Stimulated activated naive B cell treated with anti-CD40 and anti-IgM and Interleukin-4, amounts not matched to agents 10 μg/mL and 1 μg/mL and 100 μg/mL, for 72 hours (primary cell): ENCODE measurements around the gene PUM1.
"Not testable (repeated sequence)": the region's sequence is repeated elsewhere in the genome, so short reads cannot be mapped to it uniquely, and the experiment has no call there.

ENCODE experiments used
- ATAC-seq, 2 donors: fragments of 150-1000 bp; cut with Tn5 transposase; replicated peaks; 2 replicates each; pipeline ENCODE4 v1.10.0; 2021; ENCODE audit warnings: moderate library complexity in 1 of 2
- DNase-seq: peaks from one replicate; pipeline ENCODE4 v3.0.0; 2021
- H3K27ac Mint-ChIP-seq: one replicate; pipeline ENCODE4 v1.8.0; 2022; ENCODE audit warnings: mild to moderate bottlenecking, mixed read lengths
- H3K27me3 Mint-ChIP-seq, 2 donors: one replicate each; pipeline ENCODE4 v1.8.0; 2022; ENCODE audit warnings: mixed read lengths in 2 of 2
- H3K36me3 Mint-ChIP-seq, 2 donors: one replicate each; pipeline ENCODE4 v1.8.0; 2022; ENCODE audit warnings: mixed read lengths in 2 of 2, mild to moderate bottlenecking in 1 of 2
- H3K4me1 Mint-ChIP-seq, 2 donors: one replicate each; pipeline ENCODE4 v1.8.0; 2022; ENCODE audit warnings: mixed read lengths in 2 of 2, mild to moderate bottlenecking in 1 of 2
- H3K4me3 Mint-ChIP-seq, 2 donors: one replicate each; pipeline ENCODE4 v1.8.0; 2022; ENCODE audit warnings: mild to moderate bottlenecking in 2 of 2, mixed read lengths in 2 of 2, moderate library complexity in 1 of 2
- H3K9me3 Mint-ChIP-seq, 2 donors: one replicate each; pipeline ENCODE4 v1.8.0; 2022; ENCODE audit warnings: mixed read lengths in 2 of 2, mild to moderate bottlenecking in 1 of 2

Gene PUM1

GRCh38 chr1:31054349-31054748, 11.2 kb downstream of the PUM1 start:
- ATAC-seq (peak; percentile 89 to 91), DNase-seq (no peak)
- no peaks in the 10 kb centered on the region for H3K9me3 Mint-ChIP-seq
- H3K27me3 Mint-ChIP-seq: no peaks in the 10 kb centered on the region
- H3K27ac Mint-ChIP-seq: peak overlapping the region; percentile 93
- peaks cover 41 to 51% of the 10 kb centered on the region in 2 donors for H3K36me3 Mint-ChIP-seq
- H3K4me1 Mint-ChIP-seq: peaks cover 28 to 86% of the 10 kb centered on the region in 2 donors
- peak overlapping the region in 1 of 2 donors; percentile 11 for H3K4me3 Mint-ChIP-seq

- peak overlapping the region; percentile 81 for H3K27ac Mint-ChIP-seq
- H3K4me1 Mint-ChIP-seq: peaks cover 27 to 75% of the 10 kb centered on the region in 2 donors
- H3K4me3 Mint-ChIP-seq: peak overlapping the region in 1 of 2 donors; percentile 37
- not testable (repeated sequence) for DNase-seq, H3K27me3 Mint-ChIP-seq, ATAC-seq, H3K9me3 Mint-ChIP-seq
- H3K36me3 Mint-ChIP-seq: peaks cover 32 to 43% of the 10 kb centered on the region in 2 donors
Observed at GRCh38 chr1:31052613-31053012, 12.9 kb downstream of the PUM1 start.

GRCh38 chr1:31051611-31052010, 13.9 kb downstream of the PUM1 start:
- peaks cover 28 to 79% of the 10 kb centered on the region in 2 donors for H3K4me1 Mint-ChIP-seq
- no peaks in the 10 kb centered on the region for H3K9me3 Mint-ChIP-seq
- peaks cover 38 to 51% of the 10 kb centered on the region in 2 donors for H3K36me3 Mint-ChIP-seq
- no peak overlapping the region for H3K27ac Mint-ChIP-seq
- ATAC-seq: no peak
- H3K4me3 Mint-ChIP-seq: no peak overlapping the region
- no peak for DNase-seq
- H3K27me3 Mint-ChIP-seq: no peaks in the 10 kb centered on the region

GRCh38 chr1:31047507-31047906, 18.0 kb downstream of the PUM1 start:
- Mint-ChIP-seq H3K27ac (peak overlapping the region; percentile 70), H3K4me1 (peaks cover 16 to 59% of the 10 kb centered on the region in 2 donors), H3K36me3 (peaks cover 41 to 44% of the 10 kb centered on the region in 2 donors)
- not testable (repeated sequence) for H3K4me3 Mint-ChIP-seq, ATAC-seq, H3K9me3 Mint-ChIP-seq, DNase-seq, H3K27me3 Mint-ChIP-seq

- no peak overlapping the region for H3K27ac Mint-ChIP-seq
- peak overlapping the region in 1 of 2 donors; percentile 17 for H3K4me3 Mint-ChIP-seq
- DNase-seq (no peak), ATAC-seq (no peak)
- H3K27me3 Mint-ChIP-seq: no peaks in the 10 kb centered on the region
- peaks cover 42 to 50% of the 10 kb centered on the region in 2 donors for H3K36me3 Mint-ChIP-seq
- no peaks in the 10 kb centered on the region for H3K9me3 Mint-ChIP-seq
- peaks cover 19 to 53% of the 10 kb centered on the region in 2 donors for H3K4me1 Mint-ChIP-seq
Observed at GRCh38 chr1:31043631-31044030, 21.9 kb downstream of the PUM1 start.

GRCh38 chr1:31042656-31043055, 22.9 kb downstream of the PUM1 start:
- peak overlapping the region; percentile 59 for H3K27ac Mint-ChIP-seq
- peaks cover 26 to 61% of the 10 kb centered on the region in 2 donors for H3K4me1 Mint-ChIP-seq
- no peaks in the 10 kb centered on the region for H3K27me3 Mint-ChIP-seq
- ATAC-seq (peak in 1 of 2 donors; percentile 29), DNase-seq (no peak)
- no peaks in the 10 kb centered on the region for H3K9me3 Mint-ChIP-seq
- no peak overlapping the region for H3K4me3 Mint-ChIP-seq
- H3K36me3 Mint-ChIP-seq: peaks cover 52 to 58% of the 10 kb centered on the region in 2 donors

GRCh38 chr1:31041529-31041928, 24.0 kb downstream of the PUM1 start:
- H3K9me3 Mint-ChIP-seq: no peaks in the 10 kb centered on the region
- H3K4me3 Mint-ChIP-seq: no peak overlapping the region
- DNase-seq: no peak
- no peak for ATAC-seq
- H3K27me3 Mint-ChIP-seq: no peaks in the 10 kb centered on the region
- H3K27ac Mint-ChIP-seq: no peak overlapping the region
- H3K36me3 Mint-ChIP-seq: peaks cover 56 to 59% of the 10 kb centered on the region in 2 donors
- peaks cover 32 to 63% of the 10 kb centered on the region in 2 donors for H3K4me1 Mint-ChIP-seq

- DNase-seq (no peak), ATAC-seq (no peak)
- H3K27ac Mint-ChIP-seq: no peak overlapping the region
- peaks cover 40 to 76% of the 10 kb centered on the region in 2 donors for H3K4me1 Mint-ChIP-seq
- no peak overlapping the region for H3K4me3 Mint-ChIP-seq
- peaks cover 53 to 69% of the 10 kb centered on the region in 2 donors for H3K36me3 Mint-ChIP-seq
- no peaks in the 10 kb centered on the region for H3K9me3 Mint-ChIP-seq
- H3K27me3 Mint-ChIP-seq: no peaks in the 10 kb centered on the region
Observed at GRCh38 chr1:31040038-31040437, 25.5 kb downstream of the PUM1 start.

GRCh38 chr1:31038935-31039334, 26.6 kb downstream of the PUM1 start:
- H3K4me1 Mint-ChIP-seq: peaks cover 46 to 85% of the 10 kb centered on the region in 2 donors
- H3K36me3 Mint-ChIP-seq: peaks cover 50 to 72% of the 10 kb centered on the region in 2 donors
- peak; percentile 57 to 68 for ATAC-seq
- peak overlapping the region in 1 of 2 donors; percentile 60 for H3K4me3 Mint-ChIP-seq
- not testable (repeated sequence) for H3K9me3 Mint-ChIP-seq, DNase-seq, H3K27me3 Mint-ChIP-seq
- peak overlapping the region; percentile 81 for H3K27ac Mint-ChIP-seq

GRCh38 chr1:31038360-31038759, 27.2 kb downstream of the PUM1 start:
- H3K27ac Mint-ChIP-seq: no peak overlapping the region
- H3K4me1 Mint-ChIP-seq: peaks cover 46 to 84% of the 10 kb centered on the region in 2 donors
- H3K36me3 Mint-ChIP-seq: peaks cover 49 to 71% of the 10 kb centered on the region in 2 donors
- H3K9me3 Mint-ChIP-seq: no peaks in the 10 kb centered on the region
- DNase-seq (no peak), ATAC-seq (no peak)
- H3K4me3 Mint-ChIP-seq: no peak overlapping the region
- H3K27me3 Mint-ChIP-seq: no peaks in the 10 kb centered on the region

- ATAC-seq (peak; percentile 54 to 62), DNase-seq (no peak)
- no peaks in the 10 kb centered on the region for H3K27me3 Mint-ChIP-seq
- peaks cover 43 to 72% of the 10 kb centered on the region in 2 donors for H3K36me3 Mint-ChIP-seq
- peak overlapping the region in 1 of 2 donors; percentile 23 for H3K4me3 Mint-ChIP-seq
- H3K27ac Mint-ChIP-seq: peak overlapping the region; percentile 48
- peaks cover 45 to 88% of the 10 kb centered on the region in 2 donors for H3K4me1 Mint-ChIP-seq
- no peaks in the 10 kb centered on the region for H3K9me3 Mint-ChIP-seq
Observed at GRCh38 chr1:31036749-31037500, 28.6 kb downstream of the PUM1 start.

GRCh38 chr1:31033598-31033997, 31.9 kb downstream of the PUM1 start:
- H3K4me3 Mint-ChIP-seq: peak overlapping the region in 1 of 2 donors; percentile 44
- H3K36me3 Mint-ChIP-seq: peaks cover 47 to 75% of the 10 kb centered on the region in 2 donors
- DNase-seq (no peak), ATAC-seq (no peak)
- H3K4me1 Mint-ChIP-seq: peaks cover 56 to 95% of the 10 kb centered on the region in 2 donors
- no peaks in the 10 kb centered on the region for H3K27me3 Mint-ChIP-seq
- H3K9me3 Mint-ChIP-seq: peaks cover 0 to 4% of the 10 kb centered on the region in 2 donors
- H3K27ac Mint-ChIP-seq: peak overlapping the region; percentile 71

GRCh38 chr1:31032266-31032665, 33.3 kb downstream of the PUM1 start:
- Mint-ChIP-seq H3K4me3 (peak overlapping the region in 1 of 2 donors; percentile 37), H3K27me3 (no peaks in the 10 kb centered on the region), H3K4me1 (peaks cover 56 to 95% of the 10 kb centered on the region in 2 donors), H3K9me3 (peaks cover 0 to 4% of the 10 kb centered on the region in 2 donors), H3K27ac (peak overlapping the region; percentile 44), H3K36me3 (peaks cover 37 to 75% of the 10 kb centered on the region in 2 donors)
- DNase-seq (no peak), ATAC-seq (peak; percentile 50 to 56)

- ATAC-seq (peak in 1 of 2 donors; percentile 1), DNase-seq (no peak)
- Mint-ChIP-seq H3K9me3 (peaks cover 0 to 4% of the 10 kb centered on the region in 2 donors), H3K4me3 (peak overlapping the region; percentile 7 to 20), H3K36me3 (peaks cover 32 to 71% of the 10 kb centered on the region in 2 donors), H3K27me3 (no peaks in the 10 kb centered on the region), H3K27ac (peak overlapping the region; percentile 44), H3K4me1 (peaks cover 52 to 93% of the 10 kb centered on the region in 2 donors)
Observed at GRCh38 chr1:31031330-31032143, 34.0 kb downstream of the PUM1 start.
